HEK293 (cell line): ENCODE measurements around the gene NLGN1.

ENCODE experiments used
- YY1 ChIP-seq: fragments of 450-650 bp; formaldehyde crosslinking; IDR thresholded peaks from 2 replicates; pipeline ENCODE4 v1.5.1; 2018; ENCODE audit warnings: missing biosample characterization, missing genetic modification characterization
- ZNF37A ChIP-seq: fragments of 450-650 bp; IDR thresholded peaks from 2 replicates; pipeline ENCODE4 v1.5.1; 2018; ENCODE audit warnings: missing biosample characterization, missing genetic modification characterization
- ZNF529 ChIP-seq: fragments of 450-650 bp; formaldehyde crosslinking; IDR thresholded peaks from 2 replicates; pipeline ENCODE4 v1.5.1; 2017; ENCODE audit warnings: missing genetic modification characterization, missing biosample characterization; ENCODE audit not compliant: insufficient replicate concordance
- ZXDB ChIP-seq: fragments of 450-650 bp; formaldehyde crosslinking; IDR thresholded peaks from 2 replicates; pipeline ENCODE4 v1.5.1; 2016; ENCODE audit warnings: missing biosample characterization, missing genetic modification characterization
- TF ChIP-seq, protein P1 (sequence below): fragments of 450-650 bp; formaldehyde crosslinking; IDR thresholded peaks from 2 replicates; pipeline ENCODE4 v1.5.1; 2016; ENCODE audit warnings: missing biosample characterization, missing genetic modification characterization

DNA sequence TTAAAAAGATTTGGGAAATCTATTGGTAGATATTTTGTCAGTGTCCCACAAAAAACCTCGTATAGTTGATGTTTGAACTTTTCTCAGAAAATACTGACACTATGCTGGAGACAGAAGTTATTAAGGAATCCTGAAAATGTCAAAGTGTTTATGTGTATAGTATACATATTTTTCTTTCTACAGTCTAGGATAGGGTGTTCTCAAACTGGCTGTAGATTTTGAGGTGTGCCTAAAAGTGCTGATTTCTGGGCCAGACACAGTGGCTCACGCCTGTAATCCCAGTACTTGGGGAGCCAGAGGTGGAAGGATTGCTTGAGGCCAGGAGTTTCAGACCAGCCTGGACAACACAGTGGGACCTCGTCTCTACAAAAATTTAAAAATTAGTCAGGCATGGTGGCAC, 322.0 kb downstream of the NLGN1 start:
- TF ChIP-seq ZNF529 = no peak
- TF ChIP-seq, protein P1, sequence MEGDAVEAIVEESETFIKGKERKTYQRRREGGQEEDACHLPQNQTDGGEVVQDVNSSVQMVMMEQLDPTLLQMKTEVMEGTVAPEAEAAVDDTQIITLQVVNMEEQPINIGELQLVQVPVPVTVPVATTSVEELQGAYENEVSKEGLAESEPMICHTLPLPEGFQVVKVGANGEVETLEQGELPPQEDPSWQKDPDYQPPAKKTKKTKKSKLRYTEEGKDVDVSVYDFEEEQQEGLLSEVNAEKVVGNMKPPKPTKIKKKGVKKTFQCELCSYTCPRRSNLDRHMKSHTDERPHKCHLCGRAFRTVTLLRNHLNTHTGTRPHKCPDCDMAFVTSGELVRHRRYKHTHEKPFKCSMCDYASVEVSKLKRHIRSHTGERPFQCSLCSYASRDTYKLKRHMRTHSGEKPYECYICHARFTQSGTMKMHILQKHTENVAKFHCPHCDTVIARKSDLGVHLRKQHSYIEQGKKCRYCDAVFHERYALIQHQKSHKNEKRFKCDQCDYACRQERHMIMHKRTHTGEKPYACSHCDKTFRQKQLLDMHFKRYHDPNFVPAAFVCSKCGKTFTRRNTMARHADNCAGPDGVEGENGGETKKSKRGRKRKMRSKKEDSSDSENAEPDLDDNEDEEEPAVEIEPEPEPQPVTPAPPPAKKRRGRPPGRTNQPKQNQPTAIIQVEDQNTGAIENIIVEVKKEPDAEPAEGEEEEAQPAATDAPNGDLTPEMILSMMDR (tag by site-specific recombination) = no peak
- TF ChIP-seq ZXDB (tag by site-specific recombination) = no peak
- no peak for TF ChIP-seq ZNF37A (tag by site-specific recombination)
- TF ChIP-seq YY1 (tag by site-specific recombination) = no peak
